ENCODE data around the gene PLEKHG2.

Gene PLEKHG2

GRCh38 chr19:39406656-39407409, 5.6 kb upstream of the PLEKHG2 start, which contains the start of gene ZFP36:
TSS of gene ZFP36 (plus strand) at chr19:39406847. CDS start at chr19:39406905, 58 bp downstream.
- peak; percentile 89 for DNase-seq (ENCODE audit: low spot score)

DNA sequence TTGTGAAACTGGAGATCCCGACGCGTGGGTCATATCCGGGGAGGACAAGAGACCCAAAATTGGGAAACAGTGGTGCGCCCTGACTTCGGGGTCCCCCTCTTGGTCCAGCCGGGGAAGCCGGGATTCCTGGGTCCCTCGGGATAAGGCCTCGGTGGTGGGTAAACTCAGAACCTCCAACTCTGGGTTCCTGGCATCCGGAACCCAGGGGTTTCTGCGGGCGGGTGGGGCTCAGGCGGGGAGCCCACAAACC, 5.1 kb upstream of the PLEKHG2 start:
- DNase-seq (ENCODE audit: low spot score), result no peak

- peak; percentile 86 for DNase-seq (ENCODE audit: low spot score)
Observed at GRCh38 chr19:39407660-39408391, 4.6 kb upstream of the PLEKHG2 start.

DNA sequence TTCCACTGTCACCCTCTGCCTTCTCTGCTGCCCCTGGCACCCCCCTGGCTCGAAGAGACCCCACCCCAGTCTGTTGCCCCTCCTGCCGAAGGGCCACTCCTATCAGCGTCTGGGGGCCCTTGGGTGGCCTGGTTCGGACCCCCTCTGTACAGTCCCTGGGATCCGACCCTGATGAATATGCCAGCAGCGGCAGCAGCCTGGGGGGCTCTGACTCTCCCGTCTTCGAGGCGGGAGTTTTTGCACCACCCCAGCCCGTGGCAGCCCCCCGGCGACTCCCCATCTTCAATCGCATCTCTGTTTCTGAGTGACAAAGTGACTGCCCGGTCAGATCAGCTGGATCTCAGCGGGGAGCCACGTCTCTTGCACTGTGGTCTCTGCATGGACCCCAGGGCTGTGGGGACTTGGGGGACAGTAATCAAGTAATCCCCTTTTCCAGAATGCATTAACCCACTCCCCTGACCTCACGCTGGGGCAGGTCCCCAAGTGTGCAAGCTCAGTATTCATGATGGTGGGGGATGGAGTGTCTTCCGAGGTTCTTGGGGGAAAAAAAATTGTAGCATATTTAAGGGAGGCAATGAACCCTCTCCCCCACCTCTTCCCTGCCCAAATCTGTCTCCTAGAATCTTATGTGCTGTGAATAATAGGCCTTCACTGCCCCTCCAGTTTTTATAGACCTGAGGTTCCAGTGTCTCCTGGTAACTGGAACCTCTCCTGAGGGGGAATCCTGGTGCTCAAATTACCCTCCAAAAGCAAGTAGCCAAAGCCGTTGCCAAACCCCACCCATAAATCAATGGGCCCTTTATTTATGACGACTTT, 3.9 kb upstream of the PLEKHG2 start:
- peak; percentile 46 for DNase-seq (ENCODE audit: low spot score)

GRCh38 chr19:39409208-39410016, 3.1 kb upstream of the PLEKHG2 start:
- DNase-seq (ENCODE audit: low spot score), result peak; percentile 60

GRCh38 chr19:39410017-39410830, 2.2 kb upstream of the PLEKHG2 start:
- peak; percentile 64 for DNase-seq (ENCODE audit: low spot score)

GRCh38 chr19:39410831-39411080, 1.7 kb upstream of the PLEKHG2 start:
- DNase-seq (ENCODE audit: low spot score), result no peak

GRCh38 chr19:39411081-39411831, 1.2 kb upstream of the PLEKHG2 start:
- DNase-seq (ENCODE audit: low spot score), result no peak

DNA sequence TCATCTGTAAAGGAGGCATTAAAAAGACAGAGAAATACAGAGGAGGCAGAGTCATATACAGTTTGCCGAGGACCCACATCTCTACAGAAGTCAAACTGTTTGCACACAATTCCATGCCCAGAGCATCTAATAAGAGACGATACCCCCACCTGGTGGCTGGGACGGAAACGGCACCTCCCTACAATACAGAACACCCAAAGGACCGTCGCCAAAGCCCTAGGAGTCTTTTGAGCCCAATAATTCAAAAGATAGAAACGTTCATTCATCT, 703 bp upstream of the PLEKHG2 start:
- DNase-seq (ENCODE audit: low spot score), result peak; percentile 97

DNA sequence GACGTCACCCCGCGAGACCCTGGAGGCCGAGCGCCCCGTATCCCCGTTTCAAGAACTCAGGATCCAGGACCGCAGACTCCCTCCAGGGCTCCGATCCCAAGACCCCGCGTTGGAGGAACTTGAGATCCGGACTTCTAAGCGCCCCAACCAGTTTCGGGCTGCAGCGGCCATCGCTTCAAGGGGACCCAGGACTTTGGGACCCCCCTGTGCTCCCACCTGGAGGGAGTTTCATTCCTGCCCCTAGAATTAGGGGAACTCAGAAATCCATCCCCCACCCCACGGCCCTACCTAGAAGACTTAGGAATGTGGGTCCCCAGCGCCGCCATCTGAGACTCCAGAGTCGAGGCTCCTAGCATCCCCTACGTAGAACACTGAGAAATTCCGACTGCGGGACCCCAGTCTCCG, 400 bp downstream of the PLEKHG2 start:
- no peak for DNase-seq (ENCODE audit: low spot score)

DNA sequence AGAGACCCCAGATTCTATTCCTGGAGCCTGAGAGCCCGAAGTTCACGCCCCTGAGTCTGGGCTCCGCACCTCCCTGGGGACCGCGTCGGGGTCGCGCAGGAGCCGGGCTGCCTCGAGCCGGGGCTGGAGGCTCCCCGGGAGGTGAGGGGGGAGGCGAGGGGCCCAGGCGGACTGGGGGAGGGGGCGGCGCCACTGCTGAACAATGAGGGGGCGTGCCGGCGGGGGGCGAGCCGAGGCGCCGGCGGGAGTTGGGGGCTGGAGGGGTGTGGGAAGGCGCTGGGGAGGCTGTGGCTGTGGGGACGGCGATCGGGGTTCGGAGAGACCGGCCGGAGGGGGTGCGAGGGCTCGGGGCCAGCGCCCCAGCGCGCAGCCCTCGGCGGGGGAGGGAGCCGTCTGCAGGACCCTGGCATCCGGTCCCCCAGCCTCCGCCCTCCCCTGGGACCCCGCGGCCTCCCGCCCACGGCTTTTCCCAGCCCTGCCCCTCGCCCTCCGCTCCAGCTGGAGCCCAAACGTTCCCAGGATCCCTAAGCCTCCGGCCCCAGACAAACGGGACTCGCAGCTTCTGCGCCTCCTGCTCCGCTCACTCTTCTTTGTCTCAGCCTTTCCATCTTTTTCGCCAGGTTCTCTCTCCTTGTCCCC, 922 bp downstream of the PLEKHG2 start:
- peak; percentile 46 for DNase-seq (ENCODE audit: low spot score)

GRCh38 chr19:39413911-39414608, 1.6 kb downstream of the PLEKHG2 start:
- no peak for DNase-seq (ENCODE audit: low spot score)

DNA sequence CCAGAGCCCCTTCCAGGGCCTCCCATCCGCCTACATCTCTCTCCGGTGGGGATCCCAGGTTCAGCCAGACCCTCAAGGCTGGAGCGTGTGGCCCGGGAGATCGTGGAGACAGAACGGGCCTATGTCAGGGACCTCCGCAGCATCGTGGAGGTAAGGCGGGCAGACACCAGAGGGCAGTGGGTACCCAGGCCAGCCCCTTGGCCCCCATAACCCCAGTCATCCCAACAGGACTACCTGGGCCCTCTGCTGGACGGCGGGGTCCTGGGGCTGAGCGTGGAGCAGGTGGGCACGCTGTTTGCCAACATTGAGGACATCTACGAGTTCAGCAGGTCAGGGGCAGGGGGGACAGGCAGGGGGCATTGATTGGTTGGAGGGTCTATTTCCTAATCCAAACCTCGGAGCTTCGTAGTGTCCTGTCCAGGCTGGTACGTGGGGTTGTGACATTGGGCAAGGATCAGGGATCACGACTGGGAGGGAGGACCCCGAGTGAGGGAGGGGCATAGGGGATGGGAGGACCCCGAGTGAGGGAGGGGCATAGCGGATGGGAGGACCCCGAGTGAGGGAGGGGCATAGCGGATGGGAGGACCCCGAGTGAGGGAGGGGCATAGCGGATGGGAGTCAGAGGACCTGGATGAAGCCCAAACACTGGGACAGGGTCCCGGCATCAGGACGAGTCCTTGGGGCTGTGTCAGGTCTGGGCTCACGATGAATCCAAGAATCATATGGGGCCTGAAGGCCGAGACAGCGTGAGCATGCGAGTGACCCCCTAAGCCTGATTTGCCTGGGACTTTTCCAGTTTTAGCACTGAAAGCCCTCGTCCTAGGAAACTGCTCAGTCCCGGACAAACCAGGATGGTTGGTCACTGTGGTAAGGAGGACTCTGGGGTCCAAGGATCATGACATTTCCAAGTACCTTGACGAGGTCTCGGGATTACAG, 2.9 kb downstream of the PLEKHG2 start:
- no peak for DNase-seq (ENCODE audit: low spot score)

DNA sequence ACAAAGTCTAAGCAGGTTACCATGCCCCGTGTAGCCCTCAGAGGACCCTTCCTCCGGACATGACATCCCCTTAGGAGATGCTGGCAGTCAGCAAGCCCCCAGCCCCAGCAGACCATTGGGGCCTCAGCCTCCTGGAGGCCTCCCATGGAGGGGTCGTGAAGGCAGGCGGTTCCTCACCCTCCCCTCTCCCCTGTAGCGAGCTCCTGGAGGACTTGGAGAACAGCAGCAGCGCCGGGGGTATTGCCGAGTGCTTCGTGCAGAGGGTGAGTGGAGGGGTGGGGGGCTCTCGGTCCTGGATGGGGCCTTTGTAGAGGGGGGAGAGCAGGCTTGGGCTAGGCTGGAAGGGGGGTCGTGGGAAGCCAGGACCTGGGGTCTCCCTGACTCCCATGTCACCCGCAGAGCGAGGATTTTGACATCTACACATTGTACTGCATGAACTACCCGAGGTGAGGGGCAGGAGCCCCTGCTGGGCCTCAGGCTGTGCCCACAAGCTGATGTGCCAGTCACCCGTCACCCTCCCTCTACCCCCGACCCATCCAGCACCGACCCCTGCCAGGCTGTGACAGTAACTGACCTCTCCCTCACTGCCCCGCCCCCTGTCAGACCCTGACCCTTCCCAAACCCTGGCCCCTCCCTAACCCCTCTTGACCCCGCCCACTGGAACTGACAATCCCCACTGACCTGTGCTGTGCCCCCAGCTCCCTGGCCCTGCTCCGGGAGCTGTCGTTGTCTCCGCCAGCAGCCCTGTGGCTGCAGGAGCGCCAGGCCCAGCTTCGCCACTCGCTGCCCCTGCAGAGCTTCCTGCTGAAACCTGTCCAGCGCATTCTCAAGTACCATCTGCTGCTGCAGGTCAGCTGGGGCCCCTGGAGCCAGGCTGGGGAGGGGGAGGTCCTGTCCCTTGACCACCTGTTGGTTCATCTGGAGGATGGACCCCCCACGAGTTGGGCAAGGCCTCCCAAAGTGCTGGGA, 4.0 kb downstream of the PLEKHG2 start:
- DNase-seq (ENCODE audit: low spot score), result no peak

GRCh38 chr19:39417463-39418181, 5.2 kb downstream of the PLEKHG2 start:
- no peak for DNase-seq (ENCODE audit: low spot score)

GRCh38 chr19:39419003-39419402, 6.5 kb downstream of the PLEKHG2 start:
- no peak for DNase-seq (ENCODE audit: low spot score)

DNA sequence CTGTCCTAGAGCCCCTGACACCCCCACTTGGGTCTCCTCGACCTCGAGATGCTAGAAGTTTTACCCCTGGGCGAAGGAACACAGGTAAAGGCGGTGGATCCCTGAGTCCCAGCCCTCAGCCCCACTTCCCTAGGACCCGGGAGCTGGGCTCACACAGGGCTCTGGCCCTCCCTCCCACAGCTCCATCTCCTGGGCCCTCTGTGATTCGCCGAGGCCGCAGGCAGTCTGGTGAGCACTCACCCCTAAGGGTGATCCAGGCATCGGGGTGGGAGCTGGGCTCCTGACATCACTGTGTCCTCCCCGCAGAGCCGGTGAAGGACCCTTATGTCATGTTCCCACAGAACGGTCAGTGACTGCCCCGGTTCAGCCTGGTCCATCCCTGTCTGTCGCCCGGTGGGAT, 8.3 kb downstream of the PLEKHG2 start:
- DNase-seq (ENCODE audit: low spot score), result no peak
